Natural killer cell (primary cell): ENCODE measurements around the gene GLI1. TPM values are rescaled to one million over a fixed set of nuclear protein-coding genes. Genes with fewer than 3 reads are reported as not detected.
"Not testable (repeated sequence)": the region's sequence is repeated elsewhere in the genome, so short reads cannot be mapped to it uniquely, and the experiment has no call there.

Experiments
- ATAC-seq, 3 donors: fragments of 150-1000 bp in 2 of 3; fragments of 200-7000 bp in 1 of 3; cut with Tn5 transposase; 1 replicate in 1 of 3; 2 replicates in 2 of 3; pipeline ENCODE4 v1.10.0; 2021; ENCODE audit warnings: mild to moderate bottlenecking in 2 of 3, moderate library complexity in 2 of 3
- DNase-seq, 2 donors: peaks; one replicate each; pipeline versions ENCODE4 v3.0.0 to v3.0.0-alpha.2; 2013 to 2021; ENCODE audit warnings: mixed read lengths in 1 of 2
- H3K27ac ChIP-seq: one replicate; pipeline ENCODE4 v1.5.1; 2013; ENCODE audit warnings: mild to moderate bottlenecking, low read length
- H3K27me3 ChIP-seq: one replicate; pipeline ENCODE4 v1.6.1; 2013; ENCODE audit warnings: low read length; ENCODE audit not compliant: control insufficient read depth, insufficient read depth
- H3K36me3 ChIP-seq: one replicate; pipeline ENCODE4 v1.6.1; 2013; ENCODE audit warnings: low read length; ENCODE audit not compliant: control insufficient read depth, insufficient read depth
- H3K4me1 ChIP-seq: one replicate; pipeline ENCODE4 v1.6.1; 2013; ENCODE audit warnings: low read length; ENCODE audit not compliant: control insufficient read depth, insufficient read depth
- H3K4me3 ChIP-seq: one replicate; pipeline ENCODE4 v1.5.1; 2013; ENCODE audit warnings: low read length
- H3K9me3 ChIP-seq: one replicate; pipeline ENCODE4 v1.6.1; 2013; ENCODE audit warnings: low read length; ENCODE audit not compliant: control insufficient read depth, insufficient read depth
- H3K27ac Mint-ChIP-seq, 2 donors: one replicate each; pipeline ENCODE4 v1.8.0; 2022; ENCODE audit warnings: mild to moderate bottlenecking in 2 of 2, mixed read lengths in 2 of 2, moderate library complexity in 1 of 2
- H3K27me3 Mint-ChIP-seq, 2 donors: one replicate each; pipeline ENCODE4 v1.8.0; 2022; ENCODE audit warnings: low read depth in 2 of 2, mixed read lengths in 2 of 2
- H3K36me3 Mint-ChIP-seq: one replicate; pipeline ENCODE4 v1.8.0; 2022; ENCODE audit warnings: mixed read lengths
- H3K4me1 Mint-ChIP-seq, 2 donors: one replicate each; pipeline ENCODE4 v1.8.0; 2022; ENCODE audit warnings: mixed read lengths in 2 of 2
- H3K4me3 Mint-ChIP-seq: one replicate; pipeline ENCODE4 v1.8.0; 2022; ENCODE audit warnings: mild to moderate bottlenecking, moderate library complexity, mixed read lengths
- H3K9me3 Mint-ChIP-seq, 2 donors: one replicate each; pipeline ENCODE4 v1.8.0; 2022; ENCODE audit warnings: mixed read lengths in 2 of 2
- CTCF ChIP-seq: fragments of 200-600 bp; IDR thresholded peaks from one replicate; pipeline ENCODE4 v1.8.0; 2022; ENCODE audit warnings: antibody characterized with exemption
- whole genome bisulfite sequencing: methylation state at CpG from one replicate; pipeline ENCODE4 v1.1.7; 2013; ENCODE audit warnings: missing lambda C conversion rate; ENCODE audit not compliant: insufficient coverage; 5-methylcytosine and 5-hydroxymethylcytosine counted together
- intact Hi-C: fragments of 100-400 bp; cut with micrococcal nuclease; formaldehyde crosslinking; loops from one replicate; pipeline ENCODE4 v1.14.2; 2022
- total RNA-seq, 4 donors: library from RNA; stranded (reverse); fragments of 120-200 nt in 1 of 4; gene quantifications; one replicate each; pipeline versions ENCODE4 v1.2.3 to v1.2.4, GENCODE V29; 2013 to 2022

Gene GLI1
- total RNA-seq, 3 donors from 2014 or later (not counting 1 experiment from before 2014, with no cell fraction given) = 0.50 to 1.4 (median 0.99) TPM

- no peaks in the 10 kb centered on the region for H3K27me3 Mint-ChIP-seq
- H3K9me3 ChIP-seq = no peaks in the 10 kb centered on the region
- H3K36me3 Mint-ChIP-seq = no peaks in the 10 kb centered on the region
- no peak for DNase-seq
- no peak for TF ChIP-seq CTCF
- peaks cover 14 to 35% of the 10 kb centered on the region in 2 donors for H3K4me1 Mint-ChIP-seq
- H3K9me3 Mint-ChIP-seq = no peaks in the 10 kb centered on the region
- 98% methylated on average over 5 of the region's 5 CpGs for WGBS
- no peaks in the 10 kb centered on the region for H3K27me3 ChIP-seq
- no peak overlapping the region for H3K4me3 Mint-ChIP-seq
- ATAC-seq = no peak
- H3K4me3 ChIP-seq = no peak overlapping the region
- H3K27ac ChIP-seq = no peak overlapping the region
- H3K4me1 ChIP-seq = no peaks in the 10 kb centered on the region
- intact Hi-C loops = no loop called here
- peak overlapping the region in 1 of 2 donors; percentile 41 for H3K27ac Mint-ChIP-seq
- peaks cover 22% of the 10 kb centered on the region for H3K36me3 ChIP-seq
Measured at GRCh38 chr12:57420482-57420881, 39.1 kb upstream of the GLI1 start.

GRCh38 chr12:57426948-57427347 is 32.6 kb upstream of the GLI1 start:
- H3K4me3 ChIP-seq, DNase-seq, H3K4me3 Mint-ChIP-seq, ATAC-seq, H3K27me3 ChIP-seq, H3K36me3 Mint-ChIP-seq, H3K4me1 ChIP-seq, H3K9me3 ChIP-seq, H3K27me3 Mint-ChIP-seq, intact Hi-C loops, H3K9me3 Mint-ChIP-seq, H3K27ac ChIP-seq: not testable (repeated sequence)
- H3K4me1 Mint-ChIP-seq = peaks cover 25 to 34% of the 10 kb centered on the region in 2 donors
- WGBS = over 99% methylated on average over 9 of the region's 10 CpGs
- peaks cover 11% of the 10 kb centered on the region for H3K36me3 ChIP-seq
- peak overlapping the region; percentile 29 to 48 for H3K27ac Mint-ChIP-seq

GRCh38 chr12:57428965-57429364 is 30.6 kb upstream of the GLI1 start:
- Mint-ChIP-seq H3K27me3 (no peaks in the 10 kb centered on the region), H3K4me3 (peak overlapping the region; percentile 81), H3K27ac (peak overlapping the region; percentile 99 to 100), H3K4me1 (peaks cover 25 to 34% of the 10 kb centered on the region in 2 donors), H3K36me3 (no peaks in the 10 kb centered on the region), H3K9me3 (no peaks in the 10 kb centered on the region)
- H3K36me3 ChIP-seq = no peaks in the 10 kb centered on the region
- peaks cover 10% of the 10 kb centered on the region for H3K4me1 ChIP-seq
- no peak for DNase-seq
- intact Hi-C loops = no loop called here
- ATAC-seq = no peak
- no peak for TF ChIP-seq CTCF
- WGBS = 92% methylated on average over 6 of the region's 6 CpGs
- peak overlapping the region; percentile 99 for H3K27ac ChIP-seq
- no peaks in the 10 kb centered on the region for H3K27me3 ChIP-seq
- H3K4me3 ChIP-seq = no peak overlapping the region
- H3K9me3 ChIP-seq = no peaks in the 10 kb centered on the region

- DNase-seq (peak in 1 of 2 donors; percentile 25), ATAC-seq (no peak)
- Histone ChIP-seq H3K27me3 (no peaks in the 10 kb centered on the region), H3K27ac (peak overlapping the region; percentile 99), H3K9me3 (no peaks in the 10 kb centered on the region), H3K4me1 (peaks cover 12% of the 10 kb centered on the region), H3K36me3 (no peaks in the 10 kb centered on the region), H3K4me3 (peak overlapping the region; percentile 49)
- no peaks in the 10 kb centered on the region for H3K9me3 Mint-ChIP-seq
- intact Hi-C loops = loop anchor here (2.0 kb wide), 1 partner anchor 29 kb away; the partner anchor contains the start of gene GLI1
- TF ChIP-seq CTCF = no peak
- peaks cover 27 to 31% of the 10 kb centered on the region in 2 donors for H3K4me1 Mint-ChIP-seq
- peak overlapping the region; percentile 95 for H3K4me3 Mint-ChIP-seq
- H3K36me3 Mint-ChIP-seq = no peaks in the 10 kb centered on the region
- no peaks in the 10 kb centered on the region for H3K27me3 Mint-ChIP-seq
- WGBS = 42% methylated on average over 7 of the region's 9 CpGs
- H3K27ac Mint-ChIP-seq = peak overlapping the region; percentile 99 to 100
Measured at GRCh38 chr12:57429473-57430111, 30.0 kb upstream of the GLI1 start.
